Activated naive CD8-positive, alpha-beta T cell treated with anti-CD3 and anti-CD28 coated beads, Interleukin-2, amount 50 U/mL, for 16 hours (primary cell): ENCODE data around the gene POMP.
"Not testable (repeated sequence)": the region's sequence is repeated elsewhere in the genome, so short reads cannot be mapped to it uniquely, and the experiment has no call there.

ENCODE experiments used
- DNase-seq: peaks from one replicate; pipeline ENCODE4 v3.0.0-alpha.2; 2020; ENCODE audit warnings: low read depth, low spot score

The POMP gene

GRCh38 chr13:28693605-28694491 lies 34.9 kb downstream of the POMP start:
- not testable (repeated sequence) for DNase-seq

GRCh38 chr13:28697441-28697840 lies 38.5 kb downstream of the POMP start:
- DNase-seq, result no peak

- DNase-seq, result no peak
Measured at GRCh38 chr13:28699246-28699645, 40.3 kb downstream of the POMP start.

GRCh38 chr13:28704282-28704681 lies 45.4 kb downstream of the POMP start:
- DNase-seq, result no peak

GRCh38 chr13:28704919-28705318 lies 46.0 kb downstream of the POMP start:
- DNase-seq, result no peak

GRCh38 chr13:28705461-28706083 lies 46.6 kb downstream of the POMP start:
- no peak for DNase-seq

- DNase-seq, result no peak
Measured at GRCh38 chr13:28707629-28708427, 48.9 kb downstream of the POMP start.

GRCh38 chr13:28710161-28710560 lies 51.2 kb downstream of the POMP start:
- no peak for DNase-seq

GRCh38 chr13:28714651-28715050 lies 55.7 kb downstream of the POMP start:
- DNase-seq, result no peak

GRCh38 chr13:28716511-28716910 lies 57.6 kb downstream of the POMP start:
- DNase-seq, result no peak

- DNase-seq, result no peak
Measured at GRCh38 chr13:28717170-28717569, 58.2 kb downstream of the POMP start.

- no peak for DNase-seq
Measured at GRCh38 chr13:28718196-28718542, 59.2 kb downstream of the POMP start.

GRCh38 chr13:28718543-28719226 lies 59.8 kb downstream of the POMP start, which contains the start of gene SLC46A3:
TSS of gene SLC46A3 (minus strand) at chr13:28718970. CDS start at chr13:28717998, 972 bp downstream.
- peak; percentile 92 for DNase-seq

GRCh38 chr13:28719227-28720055 lies 60.5 kb downstream of the POMP start:
- no peak for DNase-seq

- no peak for DNase-seq
Measured at GRCh38 chr13:28723806-28724205, 64.9 kb downstream of the POMP start.

GRCh38 chr13:28725046-28725610 lies 66.2 kb downstream of the POMP start:
- no peak for DNase-seq
